Rectal smooth muscle tissue (tissue), 1 donor: ENCODE results near the gene MORN1.

Experiments
- H3K27ac ChIP-seq: one replicate; pipeline ENCODE4 v1.7.0; 2013; ENCODE audit warnings: low read depth, low read length, inconsistent platforms
- H3K27me3 ChIP-seq: one replicate; pipeline ENCODE4 v1.7.0; 2013; ENCODE audit warnings: low read length; ENCODE audit not compliant: control insufficient read depth, insufficient read depth
- H3K36me3 ChIP-seq: one replicate; pipeline ENCODE4 v1.7.0; 2013; ENCODE audit warnings: low read length; ENCODE audit not compliant: control insufficient read depth, insufficient read depth
- H3K4me1 ChIP-seq: one replicate; pipeline ENCODE4 v1.7.0; 2013; ENCODE audit warnings: low read length; ENCODE audit not compliant: control insufficient read depth, insufficient read depth
- H3K4me3 ChIP-seq: one replicate; pipeline ENCODE4 v1.7.0; 2013; ENCODE audit warnings: low read length
- H3K9ac ChIP-seq: one replicate; pipeline ENCODE4 v1.7.0; 2013; ENCODE audit warnings: low read length

The MORN1 gene

GRCh38 chr1:2388004-2388913 is 3.1 kb downstream of the MORN1 start:
- H3K9ac ChIP-seq: peak overlapping the region; percentile 11
- no peak overlapping the region for H3K4me3 ChIP-seq
- peaks cover under 1% of the 10 kb centered on the region for H3K36me3 ChIP-seq
- H3K27ac ChIP-seq: no peak overlapping the region
- H3K4me1 ChIP-seq: peaks cover 8% of the 10 kb centered on the region
- H3K27me3 ChIP-seq: no peaks in the 10 kb centered on the region

DNA sequence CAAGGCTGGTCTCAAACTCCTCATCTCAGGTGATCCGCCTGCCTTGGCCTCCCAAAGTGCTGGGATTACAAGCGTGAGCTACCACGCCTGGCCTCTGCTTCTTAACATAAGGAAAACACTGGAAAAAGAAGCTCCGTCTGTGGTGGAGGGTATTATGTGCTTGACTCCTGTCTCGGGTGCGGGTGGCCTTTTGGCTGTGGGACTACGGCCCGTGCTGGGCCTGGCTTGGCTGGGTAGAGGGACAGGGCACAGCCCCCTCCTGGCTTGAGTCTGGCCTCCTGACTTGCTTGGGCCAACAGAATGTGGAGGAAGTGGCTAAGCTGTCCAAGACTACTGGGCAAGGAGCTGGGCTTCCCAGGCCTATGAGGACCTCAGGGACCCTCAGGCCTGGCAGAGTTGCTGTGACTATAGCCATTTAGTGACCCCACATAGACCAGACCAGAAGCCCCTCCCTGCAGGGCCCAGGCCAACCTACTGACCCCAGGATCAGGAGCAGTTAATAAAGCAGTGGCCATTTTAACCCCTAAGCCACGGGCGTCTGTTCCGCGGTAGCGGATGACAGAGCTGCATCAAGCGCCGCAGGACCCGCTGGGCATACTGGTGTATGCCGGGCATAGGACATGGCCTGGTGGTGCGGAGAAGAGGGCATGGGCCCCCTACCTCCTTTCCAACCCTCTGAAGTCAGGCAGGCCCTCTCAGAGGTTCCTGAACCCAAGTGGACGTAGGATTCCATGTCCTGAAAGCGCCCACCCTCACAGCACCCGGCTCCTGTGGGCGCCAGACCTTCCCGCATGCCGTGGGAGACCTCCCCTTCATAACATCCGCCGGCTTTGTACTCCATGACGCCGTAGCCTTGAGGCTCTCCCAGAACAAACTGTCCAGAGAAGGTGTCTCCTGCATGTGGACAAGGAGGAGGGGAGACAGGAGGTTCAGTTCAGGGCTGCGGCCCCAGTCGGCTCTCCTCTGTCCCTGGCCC is 4.4 kb downstream of the MORN1 start:
- H3K9ac ChIP-seq: no peak overlapping the region
- no peaks in the 10 kb centered on the region for H3K27me3 ChIP-seq
- H3K36me3 ChIP-seq: no peaks in the 10 kb centered on the region
- no peak overlapping the region for H3K4me3 ChIP-seq
- H3K4me1 ChIP-seq: peaks cover 2% of the 10 kb centered on the region
- H3K27ac ChIP-seq: no peak overlapping the region

DNA sequence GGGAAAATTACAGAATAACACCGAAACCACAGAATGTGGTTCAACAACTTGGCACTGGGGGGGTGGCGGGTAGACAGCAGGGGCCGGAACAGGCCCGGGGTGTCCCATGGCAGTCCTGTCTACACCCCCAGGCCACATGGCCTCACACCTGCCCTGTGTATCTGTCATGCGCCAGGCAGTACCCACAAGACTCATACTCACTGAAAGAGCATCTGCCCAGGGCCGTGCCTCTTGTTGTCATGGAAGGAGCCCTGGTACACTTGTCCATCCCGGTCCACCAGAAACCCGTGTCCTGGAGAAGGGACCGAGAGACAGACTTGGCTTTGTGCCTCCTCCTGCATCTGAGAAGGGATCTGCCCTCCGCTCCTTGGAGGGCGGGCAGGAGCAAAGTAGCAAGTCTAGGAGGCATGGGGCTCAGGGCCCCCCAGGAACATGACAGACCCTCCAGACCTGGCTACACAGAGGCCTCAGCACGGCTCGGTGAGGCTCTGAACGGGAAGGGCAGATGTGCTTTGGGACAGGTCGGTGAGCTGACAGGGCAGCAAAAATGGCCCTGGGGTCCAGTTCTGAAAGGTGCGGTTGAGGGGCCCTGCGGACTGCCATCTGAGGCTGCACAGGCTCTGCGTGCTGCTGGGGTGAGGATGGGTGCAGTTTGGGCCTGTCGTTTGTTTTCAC is 5.6 kb downstream of the MORN1 start:
- H3K4me1 ChIP-seq: peaks cover 2% of the 10 kb centered on the region
- H3K27ac ChIP-seq: no peak overlapping the region
- H3K27me3 ChIP-seq: no peaks in the 10 kb centered on the region
- no peak overlapping the region for H3K9ac ChIP-seq
- no peaks in the 10 kb centered on the region for H3K36me3 ChIP-seq
- H3K4me3 ChIP-seq: no peak overlapping the region

GRCh38 chr1:2384941-2385481 is 6.3 kb downstream of the MORN1 start:
- H3K27ac ChIP-seq: no peak overlapping the region

GRCh38 chr1:2384130-2384860 is 7.1 kb downstream of the MORN1 start:
- Histone ChIP-seq H3K36me3 (no peaks in the 10 kb centered on the region), H3K27me3 (no peaks in the 10 kb centered on the region), H3K27ac (no peak overlapping the region), H3K4me1 (peaks cover 2% of the 10 kb centered on the region), H3K9ac (no peak overlapping the region), H3K4me3 (no peak overlapping the region)

More at GRCh38 chr1:2384941-2385481, 6.3 kb downstream of the MORN1 start:
- Histone ChIP-seq H3K4me3 (no peak overlapping the region), H3K4me1 (peaks cover 2% of the 10 kb centered on the region), H3K36me3 (no peaks in the 10 kb centered on the region), H3K9ac (no peak overlapping the region), H3K27me3 (no peaks in the 10 kb centered on the region)

DNA sequence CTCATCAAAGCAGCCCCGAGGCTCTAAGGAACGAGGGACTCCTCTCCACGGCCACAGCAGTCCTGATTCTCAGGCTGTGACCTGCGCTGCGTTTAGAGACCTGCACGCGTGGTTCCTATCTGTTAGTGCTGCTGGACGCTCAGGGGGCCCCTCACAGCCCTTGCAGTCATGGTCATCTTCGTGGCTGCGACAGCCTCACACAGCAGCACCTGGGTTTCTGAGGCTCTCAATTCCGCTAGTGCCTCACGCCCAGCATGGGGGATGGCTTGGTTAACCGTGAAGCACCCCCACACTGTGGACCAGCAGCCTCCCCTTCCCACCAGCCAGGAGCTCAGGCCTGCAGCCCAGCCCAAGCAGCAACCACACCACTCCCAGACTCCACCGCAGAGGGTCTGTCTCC is 7.8 kb downstream of the MORN1 start:
- H3K4me3 ChIP-seq: no peak overlapping the region
- no peaks in the 10 kb centered on the region for H3K27me3 ChIP-seq
- peaks cover 2% of the 10 kb centered on the region for H3K4me1 ChIP-seq
- H3K27ac ChIP-seq: no peak overlapping the region
- H3K36me3 ChIP-seq: no peaks in the 10 kb centered on the region
- no peak overlapping the region for H3K9ac ChIP-seq

GRCh38 chr1:2382621-2383361 is 8.6 kb downstream of the MORN1 start:
- Histone ChIP-seq H3K27me3 (no peaks in the 10 kb centered on the region), H3K4me3 (no peak overlapping the region), H3K4me1 (peaks cover 2% of the 10 kb centered on the region), H3K9ac (no peak overlapping the region), H3K36me3 (no peaks in the 10 kb centered on the region), H3K27ac (no peak overlapping the region)

GRCh38 chr1:2381741-2382620 is 9.4 kb downstream of the MORN1 start:
- Histone ChIP-seq H3K9ac (no peak overlapping the region), H3K36me3 (no peaks in the 10 kb centered on the region), H3K27me3 (no peaks in the 10 kb centered on the region), H3K4me1 (peaks cover 2% of the 10 kb centered on the region), H3K27ac (no peak overlapping the region), H3K4me3 (no peak overlapping the region)

GRCh38 chr1:2380816-2381591 is 10.3 kb downstream of the MORN1 start:
- H3K27me3 ChIP-seq: no peaks in the 10 kb centered on the region
- no peaks in the 10 kb centered on the region for H3K36me3 ChIP-seq
- peaks cover 2% of the 10 kb centered on the region for H3K4me1 ChIP-seq
- H3K27ac ChIP-seq: no peak overlapping the region
- H3K9ac ChIP-seq: no peak overlapping the region
- no peak overlapping the region for H3K4me3 ChIP-seq
